MCF 10A (cell line): ENCODE measurements around the gene GBA2. TPM values are rescaled to one million over a fixed set of nuclear protein-coding genes. Genes with fewer than 3 reads are reported as not detected.

Source experiments
- BruUV-seq: library from RNA; stranded (reverse); fragments of 400-500 nt; replicated peaks from 2 replicates; lab custom pipeline; 2021; lab: Mats Ljungman, UMichigan
- CTCF ChIA-PET: fragments of 300-600 bp; sonication (Branson Sonifier 250); formaldehyde crosslinking; extraction: SDS; loops from one replicate; lab custom pipeline; 2021; ENCODE audit warnings: antibody characterized with exemption, inconsistent platforms; lab: Yijun Ruan, JAX
- POLR2A ChIA-PET: fragments of 300-600, 350-650 bp; sonication (Branson Sonifier 250); formaldehyde crosslinking; extraction: SDS; loops from one replicate; lab custom pipeline; 2020; ENCODE audit warnings: antibody characterized with exemption, inconsistent platforms; lab: Yijun Ruan, JAX
- DNase-seq: peaks from one replicate; pipeline ENCODE4 v3.0.0-alpha.2; 2018; ENCODE audit not compliant: unreplicated experiment
- H3K27ac Mint-ChIP-seq: one replicate; pipeline ENCODE4 v1.8.0; 2022; ENCODE audit warnings: mild to moderate bottlenecking, low read depth, mixed read lengths; ENCODE audit not compliant: unreplicated experiment
- H3K27me3 Mint-ChIP-seq: one replicate; pipeline ENCODE4 v1.8.0; 2022; ENCODE audit warnings: mixed read lengths; ENCODE audit not compliant: insufficient read depth, unreplicated experiment
- H3K36me3 Mint-ChIP-seq: one replicate; pipeline ENCODE4 v1.8.0; 2022; ENCODE audit warnings: mild to moderate bottlenecking, moderate library complexity, mixed read lengths; ENCODE audit not compliant: insufficient read depth, unreplicated experiment
- H3K4me1 Mint-ChIP-seq: one replicate; pipeline ENCODE4 v1.8.0; 2022; ENCODE audit warnings: mixed read lengths; ENCODE audit not compliant: insufficient read depth, unreplicated experiment
- H3K4me3 Mint-ChIP-seq: one replicate; pipeline ENCODE4 v1.8.0; 2022; ENCODE audit warnings: mild to moderate bottlenecking, moderate library complexity, mixed read lengths; ENCODE audit not compliant: unreplicated experiment
- H3K9me3 Mint-ChIP-seq: one replicate; pipeline ENCODE4 v1.8.0; 2022; ENCODE audit warnings: mixed read lengths; ENCODE audit not compliant: unreplicated experiment
- CTCF ChIP-seq: fragments of 200-600 bp; IDR thresholded peaks from one replicate; pipeline ENCODE4 v1.8.0; 2022; ENCODE audit warnings: antibody characterized with exemption, mild to moderate bottlenecking; ENCODE audit not compliant: unreplicated experiment
- intact Hi-C: fragments of 100-400 bp; cut with micrococcal nuclease; formaldehyde crosslinking; loops from 2 replicates; pipeline ENCODE4 v1.14.1; 2022
- total RNA-seq: library from RNA; stranded (reverse); gene quantifications from 2 replicates; pipeline ENCODE4 v1.2.3, GENCODE V29; 2022

The GBA2 gene
- total RNA-seq, 1 experiment from 2014 or later: 51.3 TPM

- DNase-seq: no peak
- no peak for TF ChIP-seq CTCF
- H3K4me3 Mint-ChIP-seq: peak overlapping the region; percentile 94
- H3K9me3 Mint-ChIP-seq: no peaks in the 10 kb centered on the region
- no peaks in the 10 kb centered on the region for H3K27me3 Mint-ChIP-seq
- intact Hi-C loops: loop anchor here (5.0 kb wide), 1 partner anchor 36 kb away; no protein-coding TSS in a partner anchor
- peak overlapping the region; percentile 85 for H3K27ac Mint-ChIP-seq
- peaks cover 51% of the 10 kb centered on the region for H3K36me3 Mint-ChIP-seq
- ChIA-PET POLR2A (interaction anchor here (1.0 to 9.6 kb wide), 8 partner anchors 10 to 160 kb away, joined by 3 to 284 read pairs (median 20); partner anchors contain the start of genes CCDC107, CREB3, HRCT1 and RMRP), CTCF (interaction anchor here (1.1 to 8.0 kb wide), 5 partner anchors 11 to 89 kb away, joined by 3 to 150 read pairs (median 5); partner anchors contain the start of genes CCDC107, CREB3, RMRP and TLN1)
- no TSS peak for BruUV-seq
- H3K4me1 Mint-ChIP-seq: peaks cover 35% of the 10 kb centered on the region
Measured at GRCh38 chr9:35746583-35746982, 2.4 kb downstream of the GBA2 start.

GRCh38 chr9:35745569-35745968 is 3.5 kb downstream of the GBA2 start:
- TF ChIP-seq CTCF: no peak
- peaks cover 31% of the 10 kb centered on the region for H3K4me1 Mint-ChIP-seq
- peak overlapping the region; percentile 85 for H3K27ac Mint-ChIP-seq
- POLR2A ChIA-PET: interaction anchor here (0.9 to 9.6 kb wide), 4 partner anchors 13 to 277 kb away, joined by 3 to 284 read pairs (median 3); partner anchors contain the start of genes CREB3 and TLN1
- CTCF ChIA-PET: interaction anchor here (0.5 to 8.0 kb wide), 5 partner anchors 11 to 816 kb away, joined by 3 to 150 read pairs (median 4); partner anchors contain the start of genes CREB3 and TLN1
- intact Hi-C loops: loop anchor here (5.0 kb wide), 1 partner anchor 37 kb away; no protein-coding TSS in a partner anchor
- peak overlapping the region; percentile 94 for H3K4me3 Mint-ChIP-seq
- BruUV-seq: no TSS peak
- H3K27me3 Mint-ChIP-seq: no peaks in the 10 kb centered on the region
- peaks cover 57% of the 10 kb centered on the region for H3K36me3 Mint-ChIP-seq
- H3K9me3 Mint-ChIP-seq: no peaks in the 10 kb centered on the region
- no peak for DNase-seq

GRCh38 chr9:35743880-35744518 is 5.0 kb downstream of the GBA2 start:
- ChIA-PET CTCF (interaction anchor here (0.7 to 8.0 kb wide), 6 partner anchors 9 to 423 kb away, joined by 3 to 150 read pairs (median 3); partner anchors contain the start of genes CREB3 and TLN1), POLR2A (interaction anchor here (9.6 kb wide), 1 partner anchor 11 kb away, joined by 284 read pairs; the partner anchor contains the start of genes CREB3 and TLN1)
- intact Hi-C loops: no loop called here
- BruUV-seq: no TSS peak
- no peak for DNase-seq
- Mint-ChIP-seq H3K27me3 (no peaks in the 10 kb centered on the region), H3K36me3 (peaks cover 67% of the 10 kb centered on the region), H3K4me1 (peaks cover 27% of the 10 kb centered on the region), H3K27ac (peak overlapping the region; percentile 50), H3K9me3 (no peaks in the 10 kb centered on the region), H3K4me3 (no peak overlapping the region)
- no peak for TF ChIP-seq CTCF

- no peaks in the 10 kb centered on the region for H3K9me3 Mint-ChIP-seq
- POLR2A ChIA-PET: interaction anchor here (9.6 kb wide), 1 partner anchor 10 kb away, joined by 284 read pairs; the partner anchor contains the start of genes CREB3 and TLN1
Measured at GRCh38 chr9:35743452-35743851, 5.6 kb downstream of the GBA2 start.

More at GRCh38 chr9:35743452-35743851, 5.6 kb downstream of the GBA2 start:
- CTCF ChIA-PET: interaction anchor here (0.7 to 8.0 kb wide), 5 partner anchors 9 to 423 kb away, joined by 3 to 150 read pairs (median 3); partner anchors contain the start of genes CREB3 and TLN1
- intact Hi-C loops: no loop called here
- Mint-ChIP-seq H3K4me3 (no peak overlapping the region), H3K4me1 (peaks cover 27% of the 10 kb centered on the region), H3K36me3 (peaks cover 71% of the 10 kb centered on the region), H3K27ac (peak overlapping the region; percentile 50), H3K27me3 (no peaks in the 10 kb centered on the region)
- DNase-seq: no peak
- no TSS peak for BruUV-seq
- TF ChIP-seq CTCF: no peak
